Liver (tissue), 9 donors: ENCODE results near the gene TAF1D. TPM values are rescaled to one million over a fixed set of nuclear protein-coding genes. Genes with fewer than 3 reads are reported as not detected.

Experiments used
- DNase-seq: peaks from one replicate; pipeline ENCODE4 v3.0.0-alpha.2; 2017; ENCODE audit warnings: low spot score
- H3K27ac ChIP-seq, 2 donors: one replicate each; pipeline ENCODE4 v1.7.0; 2013; ENCODE audit warnings: inconsistent platforms in 2 of 2, low read length in 2 of 2, control low read depth in 1 of 2, low read depth in 1 of 2, mild to moderate bottlenecking in 1 of 2
- H3K27me3 ChIP-seq, 4 donors: one replicate each; pipeline versions ENCODE4 v1.6.1 to v1.7.0; 2013; ENCODE audit warnings: low read length in 3 of 4, inconsistent platforms in 1 of 4, mild to moderate bottlenecking in 1 of 4, moderate library complexity in 1 of 4; ENCODE audit not compliant: control insufficient read depth in 4 of 4, insufficient read depth in 4 of 4
- H3K36me3 ChIP-seq, 4 donors: one replicate each; pipeline versions ENCODE4 v1.6.1 to v1.7.0; 2013; ENCODE audit warnings: low read length in 3 of 4, mild to moderate bottlenecking in 3 of 4, low read depth in 1 of 4, moderate library complexity in 1 of 4; ENCODE audit not compliant: control insufficient read depth in 4 of 4, insufficient read depth in 3 of 4
- H3K4me1 ChIP-seq, 4 donors: one replicate each; pipeline versions ENCODE4 v1.6.1 to v1.7.0; 2013; ENCODE audit warnings: low read length in 3 of 4, mild to moderate bottlenecking in 3 of 4, moderate library complexity in 1 of 4; ENCODE audit not compliant: control insufficient read depth in 4 of 4, insufficient read depth in 4 of 4
- H3K4me3 ChIP-seq, 3 donors: one replicate each; pipeline versions ENCODE4 v1.6.1 to v1.7.0; 2013; ENCODE audit warnings: low read length in 3 of 3, control low read depth in 1 of 3, low read depth in 1 of 3, mild to moderate bottlenecking in 1 of 3
- H3K9ac ChIP-seq, 2 donors: one replicate each; pipeline ENCODE4 v1.7.0; 2013; ENCODE audit warnings: low read length in 2 of 2, mild to moderate bottlenecking in 2 of 2, moderate library complexity in 2 of 2, control low read depth in 1 of 2, low read depth in 1 of 2
- H3K9me3 ChIP-seq, 4 donors: one replicate each; pipeline versions ENCODE4 v1.6.1 to v1.7.0; 2013; ENCODE audit warnings: low read length in 3 of 4; ENCODE audit not compliant: control insufficient read depth in 4 of 4
- ATF3 ChIP-seq: IDR thresholded peaks from 2 replicates; pipeline ENCODE4 v1.6.1; 2016; ENCODE audit warnings: antibody characterized with exemption
- CTCF ChIP-seq: fragments of 150-350 bp; IDR thresholded peaks from 2 replicates; pipeline ENCODE4 v1.5.1; 2017; ENCODE audit warnings: improper control_type of control experiment, low read depth, low read length; ENCODE audit not compliant: missing input control
- EGR1 ChIP-seq, 2 donors: IDR thresholded peaks; 2 replicates each; pipeline ENCODE4 v1.6.1; 2016 to 2018; ENCODE audit warnings: antibody characterized with exemption in 2 of 2, low read depth in 2 of 2
- FOXA1 ChIP-seq: IDR thresholded peaks from 2 replicates; pipeline ENCODE4 v1.6.1; 2016; ENCODE audit warnings: antibody characterized with exemption
- FOXA2 ChIP-seq: IDR thresholded peaks from 2 replicates; pipeline ENCODE4 v1.6.1; 2016; ENCODE audit warnings: antibody characterized with exemption
- GABPA ChIP-seq, 2 donors: IDR thresholded peaks in 1 of 2; conservative IDR thresholded peaks in 1 of 2; 2 replicates each; pipeline ENCODE4 v1.6.1; 2016; ENCODE audit warnings: antibody characterized with exemption in 2 of 2, mild to moderate bottlenecking in 1 of 2, moderate library complexity in 1 of 2
- HNF4A ChIP-seq, 2 donors: conservative IDR thresholded peaks; 2 replicates each; pipeline ENCODE4 v1.6.1; 2016; ENCODE audit warnings: antibody characterized with exemption in 2 of 2, mild to moderate bottlenecking in 2 of 2
- HNF4G ChIP-seq: IDR thresholded peaks from 2 replicates; pipeline ENCODE4 v1.6.1; 2016; ENCODE audit warnings: antibody characterized with exemption
- JUND ChIP-seq, 2 donors: IDR thresholded peaks; 2 replicates each; pipeline ENCODE4 v1.6.1; 2016; ENCODE audit warnings: antibody characterized with exemption in 2 of 2
- MAX ChIP-seq: IDR thresholded peaks from 2 replicates; pipeline ENCODE4 v1.6.1; 2016; ENCODE audit warnings: antibody characterized with exemption
- NR2F2 ChIP-seq: IDR thresholded peaks from 2 replicates; pipeline ENCODE4 v1.6.1; 2016; ENCODE audit warnings: antibody characterized with exemption
- RAD21 ChIP-seq, 2 donors: IDR thresholded peaks; 2 replicates each; pipeline ENCODE4 v1.6.1; 2016; ENCODE audit warnings: antibody characterized with exemption in 2 of 2, mild to moderate bottlenecking in 2 of 2
- REST ChIP-seq: IDR thresholded peaks from 2 replicates; pipeline ENCODE4 v1.6.1; 2016; ENCODE audit warnings: antibody characterized with exemption, mild to moderate bottlenecking
- RXRA ChIP-seq, 2 donors: IDR thresholded peaks; 2 replicates each; pipeline ENCODE4 v1.6.1; 2017 to 2018; ENCODE audit warnings: antibody characterized with exemption in 2 of 2, mild to moderate bottlenecking in 1 of 2
- SP1 ChIP-seq: IDR thresholded peaks from 2 replicates; pipeline ENCODE4 v1.6.1; 2018; ENCODE audit warnings: antibody characterized with exemption, mild to moderate bottlenecking
- TAF1 ChIP-seq: conservative IDR thresholded peaks from 2 replicates; pipeline ENCODE4 v1.6.1; 2016; ENCODE audit warnings: antibody characterized with exemption, mild to moderate bottlenecking
- YY1 ChIP-seq: IDR thresholded peaks from 2 replicates; pipeline ENCODE4 v1.6.1; 2016; ENCODE audit warnings: antibody characterized with exemption, mild to moderate bottlenecking
- ZBTB33 ChIP-seq: IDR thresholded peaks from 2 replicates; pipeline ENCODE4 v1.6.1; 2016; ENCODE audit warnings: antibody characterized with exemption
- WGBS: extraction: QIAGEN DNeasy Blood & Tissue Kit; methylation state at CpG from one replicate; pipeline ENCODE4 v1.1.7; 2013; 5-methylcytosine and 5-hydroxymethylcytosine counted together
- polyA plus RNA-seq, 2 donors: library from polyadenylated mRNA; stranded (reverse) in 1 of 2; unstranded in 1 of 2; fragments of 200-250 nt in 1 of 2; fragments of >200 nt in 1 of 2; fragmentation: Nextera tagmentation in 1 of 2; extraction: Ambion mirVana in 1 of 2; gene quantifications; one replicate each; pipeline versions ENCODE4 v1.2.1 to v1.2.3, GENCODE V29; 2013 to 2015
- total RNA-seq, 2 donors: library from RNA; depleted of rRNA; stranded (reverse); fragments of >200 nt; gene quantifications; one replicate each; pipeline ENCODE4 v1.2.3, GENCODE V29; 2014
- donor health status: healthy.
- donor health status: healthy.
- donor health status: healthy.
- donor health status: healthy.
- donor health status: healthy.

The TAF1D gene
- total and polyA plus RNA-seq, 4 donors: 18.2 to 97.7 (median 29.7) TPM

GRCh38 chr11:93766504-93766903 lies 25.2 kb upstream of the TAF1D start:
- no peak for TF ChIP-seq FOXA1
- TF ChIP-seq TAF1: no peak
- no peak for TF ChIP-seq ATF3
- TF ChIP-seq NR2F2: no peak
- no peak for TF ChIP-seq HNF4A (conservative IDR thresholded peaks at IDR 0.05)
- TF ChIP-seq REST: no peak
- TF ChIP-seq FOXA2: no peak
- no peak for TF ChIP-seq YY1
- TF ChIP-seq JUND (IDR thresholded peaks at IDR 0.05): no peak
- no peak for TF ChIP-seq EGR1 (IDR thresholded peaks at IDR 0.05; ENCODE audit: low read depth in 2 of 2)
- no peak for TF ChIP-seq RAD21 (IDR thresholded peaks at IDR 0.05)
- no peak for TF ChIP-seq ZBTB33
- no peak overlapping the region for H3K4me3 ChIP-seq
- DNase-seq: no peak
- no peak overlapping the region for H3K27ac ChIP-seq
- H3K9me3 ChIP-seq: no peaks in the 10 kb centered on the region
- H3K9ac ChIP-seq: no peak overlapping the region
- peaks cover 4 to 29% (median 23%) of the 10 kb centered on the region in 4 donors for H3K36me3 ChIP-seq
- no peaks in the 10 kb centered on the region for H3K27me3 ChIP-seq
- H3K4me1 ChIP-seq: peaks cover 0 to 9% (median 3%) of the 10 kb centered on the region in 4 donors
- 79% methylated on average over 5 of the region's 5 CpGs for WGBS

- no peak overlapping the region for H3K9ac ChIP-seq
- H3K27ac ChIP-seq: peak overlapping the region in 1 of 2 donors; percentile 26
- no peak for DNase-seq
- H3K36me3 ChIP-seq: peaks cover 6 to 38% (median 29%) of the 10 kb centered on the region in 4 donors
- H3K9me3 ChIP-seq: no peaks in the 10 kb centered on the region
- peaks cover 0 to 9% (median 3%) of the 10 kb centered on the region in 4 donors for H3K4me1 ChIP-seq
- 73% methylated on average over 2 of the region's 2 CpGs for WGBS
- H3K4me3 ChIP-seq: no peak overlapping the region
- no peaks in the 10 kb centered on the region for H3K27me3 ChIP-seq
- TF ChIP-seq MAX (no peak), RXRA (IDR thresholded peaks at IDR 0.05) (no peak), NR2F2 (no peak), GABPA (IDR thresholded peaks at IDR 0.05 in 1 of 2, conservative IDR thresholded peaks at IDR 0.05 in 1 of 2) (no peak), SP1 (no peak), ZBTB33 (no peak), REST (no peak), JUND (IDR thresholded peaks at IDR 0.05) (no peak), HNF4A (conservative IDR thresholded peaks at IDR 0.05) (no peak), FOXA2 (no peak), TAF1 (no peak), EGR1 (IDR thresholded peaks at IDR 0.05; ENCODE audit: low read depth in 2 of 2) (no peak), CTCF (no peak), FOXA1 (no peak), ATF3 (no peak), RAD21 (IDR thresholded peaks at IDR 0.05) (no peak), HNF4G (no peak)
Observed at GRCh38 chr11:93765551-93765950, 24.3 kb upstream of the TAF1D start.
